GM21737 (cell line): ENCODE results near the gene STX8.
"Not testable (repeated sequence)": the region's sequence is repeated elsewhere in the genome, so short reads cannot be mapped to it uniquely, and the experiment has no call there.

Experiments used
- ATAC-seq: cut with Tn5 transposase; IDR thresholded peaks from one replicate; pipeline ENCODE4 v1.9.1; 2021; ENCODE audit warnings: mild to moderate bottlenecking, moderate library complexity; ENCODE audit not compliant: unreplicated experiment

The STX8 gene

DNA sequence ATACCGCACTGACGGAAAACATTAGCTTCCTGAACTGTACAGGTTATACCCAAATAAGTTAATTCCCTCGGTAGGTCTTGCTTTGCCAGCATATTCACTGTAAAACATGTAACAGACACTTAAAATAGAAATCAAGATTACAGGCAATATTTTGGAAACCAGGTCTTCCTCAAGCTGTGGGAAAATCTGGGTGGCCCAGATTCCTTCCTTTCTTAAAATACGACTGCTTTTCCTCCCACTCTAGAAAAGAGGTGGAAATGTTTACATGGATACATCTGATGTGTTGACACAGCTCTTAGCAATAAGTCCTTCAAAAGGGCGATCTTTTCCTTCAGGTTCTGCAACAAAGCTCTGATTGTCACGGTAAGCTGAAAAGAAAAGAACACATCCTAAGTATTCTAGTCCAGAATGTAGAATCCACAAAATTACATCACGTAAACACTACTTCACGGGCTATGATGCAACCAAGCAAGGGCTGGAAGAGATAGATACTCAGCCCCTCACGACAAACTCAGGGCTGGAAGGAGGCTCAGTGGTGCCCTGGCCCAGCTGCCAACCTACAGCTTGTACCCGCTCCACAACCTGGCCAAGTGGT is 18.4 kb downstream of the STX8 start:
- ATAC-seq = no peak

DNA sequence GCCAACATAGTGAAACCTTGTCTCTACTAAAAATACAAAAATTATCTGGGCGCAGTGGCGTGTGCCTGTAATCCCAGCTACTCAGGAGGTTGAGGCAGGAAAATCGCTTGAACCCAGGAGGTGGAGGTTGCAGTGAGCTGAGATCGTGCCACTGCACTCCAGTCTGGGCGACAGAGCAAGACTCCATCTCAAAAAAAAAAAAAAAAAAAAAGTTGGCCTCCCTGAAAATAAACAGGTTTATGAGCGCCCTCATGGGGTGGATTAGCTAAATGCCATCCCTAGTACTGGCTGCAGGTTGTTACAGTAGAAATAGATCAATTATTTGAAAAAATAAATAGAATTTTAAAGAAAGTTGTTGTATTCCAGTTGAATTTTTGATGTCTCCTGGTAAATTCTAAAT is 20.9 kb downstream of the STX8 start:
- not testable (repeated sequence) for ATAC-seq

GRCh38 chr17:9553596-9553995 is 22.0 kb downstream of the STX8 start:
- ATAC-seq = no peak

GRCh38 chr17:9553181-9553580 is 22.4 kb downstream of the STX8 start:
- no peak for ATAC-seq

GRCh38 chr17:9549215-9549614 is 26.4 kb downstream of the STX8 start:
- ATAC-seq = no peak

DNA sequence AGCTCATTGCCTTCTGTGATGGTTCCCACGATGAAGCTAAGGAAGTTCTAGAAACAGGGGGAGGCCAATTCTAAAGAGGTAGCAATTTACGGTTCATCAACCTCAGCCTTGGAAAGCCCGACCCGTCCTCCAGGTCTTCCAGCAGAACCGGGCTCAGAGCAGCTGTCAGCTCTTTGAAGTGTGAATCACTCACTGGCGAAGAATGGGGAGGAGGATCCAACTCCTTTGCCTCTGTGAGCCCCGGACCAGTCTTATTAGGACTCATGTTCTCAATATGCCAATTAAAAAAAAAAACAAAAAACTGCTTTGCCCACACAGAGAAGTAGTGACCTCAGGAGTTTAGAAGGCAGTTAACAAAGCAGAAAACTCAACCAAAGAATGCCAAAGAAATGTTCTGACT is 31.4 kb downstream of the STX8 start:
- no peak for ATAC-seq

DNA sequence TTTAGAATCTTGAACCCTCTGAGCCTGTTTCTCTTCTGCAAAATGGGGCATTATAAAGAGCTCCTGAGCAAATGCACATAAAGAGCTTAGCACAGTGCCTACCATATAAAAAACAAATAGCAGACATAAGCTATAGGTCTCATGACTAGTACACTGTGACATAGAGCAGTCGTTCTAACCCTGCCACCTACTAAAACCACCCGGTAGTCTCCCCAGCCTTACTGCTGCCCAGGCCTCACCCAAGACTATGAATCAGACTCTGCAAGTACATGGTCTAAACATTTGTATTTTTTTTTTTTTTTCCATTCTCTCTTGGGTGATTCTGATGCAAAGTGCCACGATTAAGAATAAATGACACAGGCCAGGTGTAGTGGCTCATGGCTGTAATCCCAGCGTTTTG is 33.9 kb downstream of the STX8 start:
- no peak for ATAC-seq

DNA sequence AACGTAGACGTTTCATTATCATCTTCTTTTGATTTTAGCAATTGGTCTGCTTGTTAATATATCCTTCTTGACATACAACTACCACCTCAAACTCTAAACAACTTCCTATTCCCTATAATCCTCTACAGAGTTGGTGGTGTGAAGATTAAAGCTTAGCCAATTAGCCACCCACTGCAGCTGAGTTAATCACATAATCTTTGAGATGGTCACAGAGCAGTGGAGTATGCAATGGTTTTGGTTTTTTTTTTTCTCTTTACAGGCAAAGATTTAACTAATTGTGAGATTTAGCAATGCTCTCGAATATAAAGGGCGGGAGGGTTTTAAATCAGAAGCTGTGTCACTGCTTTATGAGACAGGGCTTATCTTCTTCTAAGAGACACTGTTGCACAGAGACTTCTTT is 37.0 kb downstream of the STX8 start:
- ATAC-seq = no peak

GRCh38 chr17:9537177-9537776 is 38.3 kb downstream of the STX8 start:
- no peak for ATAC-seq

- no peak for ATAC-seq
Measured at GRCh38 chr17:9536061-9536460, 39.6 kb downstream of the STX8 start.

DNA sequence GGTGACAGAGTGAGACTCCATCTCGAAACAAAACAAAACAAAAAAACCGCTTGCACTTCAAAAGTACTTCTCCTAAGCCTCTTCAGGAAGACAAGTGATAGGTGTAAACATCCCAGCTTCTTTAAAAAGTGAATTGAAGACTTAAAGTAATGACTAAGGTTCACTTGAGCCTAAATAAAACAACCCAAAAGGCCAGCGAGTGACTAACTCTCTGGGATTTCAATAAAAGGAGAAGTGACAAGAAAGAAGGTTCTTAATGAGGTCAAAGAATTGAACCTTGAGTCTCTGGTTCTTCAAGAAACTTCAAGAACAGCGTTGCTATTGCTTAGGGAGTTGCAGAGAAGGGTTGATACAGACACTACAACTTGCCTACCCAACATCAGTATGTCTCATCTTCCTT is 42.2 kb downstream of the STX8 start:
- no peak for ATAC-seq

- ATAC-seq = no peak
Measured at GRCh38 chr17:9532715-9533114, 42.9 kb downstream of the STX8 start.

DNA sequence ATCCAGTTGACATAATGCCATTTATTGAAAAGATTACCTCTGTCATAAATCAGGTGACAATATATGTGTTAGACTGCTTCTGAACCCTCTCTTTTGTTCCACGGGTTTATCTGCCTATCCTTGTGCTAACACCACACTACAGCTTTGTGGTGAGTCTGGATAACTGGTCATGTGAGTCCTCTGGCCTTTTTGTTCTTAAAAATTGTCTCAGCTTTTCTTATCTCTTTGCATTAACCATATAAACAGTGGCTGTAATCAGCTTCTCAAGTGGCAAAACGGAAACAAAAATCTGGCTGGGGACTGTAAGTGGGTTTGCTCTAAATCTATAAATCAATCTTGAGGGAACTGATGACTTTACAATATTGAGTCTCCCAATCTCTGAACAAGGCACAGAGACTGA is 44.6 kb downstream of the STX8 start:
- no peak for ATAC-seq

- no peak for ATAC-seq
Measured at GRCh38 chr17:9529033-9529700, 46.5 kb downstream of the STX8 start.

GRCh38 chr17:9527788-9528187 is 47.8 kb downstream of the STX8 start:
- ATAC-seq = no peak

GRCh38 chr17:9522074-9522473 is 53.5 kb downstream of the STX8 start:
- ATAC-seq = no peak

DNA sequence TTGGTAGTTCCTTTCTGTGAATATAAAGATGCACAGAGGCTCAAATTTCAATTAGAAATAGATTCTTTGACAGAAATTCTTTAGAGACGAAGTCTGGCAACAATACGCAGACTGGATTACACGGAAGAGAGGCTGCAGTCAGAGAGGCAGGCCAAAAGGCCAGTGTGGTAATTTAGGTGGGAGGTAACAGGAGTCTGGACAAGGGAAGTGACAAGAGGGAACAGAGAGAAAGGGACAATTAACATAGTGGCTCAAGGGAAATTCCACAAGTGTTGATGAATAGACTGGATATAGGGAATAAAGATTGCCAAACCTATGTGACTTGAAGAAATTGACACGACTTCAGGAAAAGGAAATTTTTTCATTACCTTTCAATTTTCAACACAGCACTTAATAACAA is 54.6 kb downstream of the STX8 start:
- ATAC-seq = no peak

DNA sequence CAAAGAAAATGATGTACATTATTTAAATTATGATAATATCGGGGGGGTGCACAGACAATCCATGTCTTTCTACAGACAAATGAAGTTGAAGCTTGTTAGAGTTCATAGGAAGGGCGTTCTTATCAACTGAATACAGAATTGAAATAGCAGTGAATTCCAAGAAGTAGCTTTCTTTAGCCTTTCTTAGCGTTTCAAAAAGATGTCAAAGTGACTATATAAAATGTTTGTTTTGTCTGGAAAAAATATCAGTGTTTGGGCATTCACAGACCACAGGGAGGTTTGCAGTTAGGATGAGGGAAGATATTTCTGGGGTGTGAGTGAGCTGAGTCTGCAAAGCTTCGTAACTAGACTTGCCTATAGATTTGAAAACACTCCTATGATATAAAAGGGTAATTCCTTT is 55.0 kb downstream of the STX8 start:
- ATAC-seq = no peak

GRCh38 chr17:9519583-9520272 is 55.9 kb downstream of the STX8 start:
- no peak for ATAC-seq

GRCh38 chr17:9517396-9517795 is 58.2 kb downstream of the STX8 start:
- no peak for ATAC-seq

GRCh38 chr17:9513266-9513665 is 62.4 kb downstream of the STX8 start:
- ATAC-seq = no peak
